SK-N-SH treated with all-trans-retinoic acid at 6 μM for 48 hours (cell line): ENCODE measurements around the gene TTC31.

Experiments
- ATAC-seq: fragments of 200-7000 bp; cut with Tn5 transposase; 3 replicates; pipeline ENCODE4 v1.9.1; 2020; ENCODE audit warnings: mild to moderate bottlenecking, moderate library complexity
- ARNTL ChIP-seq: fragments of 450-650 bp; formaldehyde crosslinking; IDR thresholded peaks from 2 replicates; pipeline ENCODE4 v1.5.0; 2020; ENCODE audit warnings: low read depth, mild to moderate bottlenecking, moderate library complexity, borderline replicate concordance
- BACH2 ChIP-seq: fragments of 250-450 bp; sonication (Bioruptor Pico); IDR thresholded peaks from 2 replicates; pipeline ENCODE4 v1.9.0; 2021; ENCODE audit warnings: mild to moderate bottlenecking, borderline replicate concordance
- CSDC2 ChIP-seq: fragments of 250-450 bp; sonication (Bioruptor Pico); IDR thresholded peaks from 2 replicates; pipeline ENCODE4 v1.5.0; 2020; ENCODE audit warnings: mild to moderate bottlenecking, moderate library complexity
- ESRRG ChIP-seq: fragments of 250-450 bp; sonication (Bioruptor Pico); IDR thresholded peaks from 2 replicates; pipeline ENCODE4 v1.6.1; 2021; ENCODE audit warnings: mild to moderate bottlenecking
- GLIS3 ChIP-seq: fragments of 250-450 bp; sonication (Bioruptor Pico); IDR thresholded peaks from 2 replicates; pipeline ENCODE4 v1.5.0; 2020; ENCODE audit warnings: mild to moderate bottlenecking, moderate library complexity
- OSR1 ChIP-seq: fragments of 250-450 bp; sonication (Bioruptor Pico); IDR thresholded peaks from 2 replicates; pipeline ENCODE4 v1.8.0; 2022; ENCODE audit warnings: moderate library complexity, mild to moderate bottlenecking, inconsistent platforms
- PPARA ChIP-seq: fragments of 250-450 bp; sonication (Bioruptor Pico); IDR thresholded peaks from 2 replicates; pipeline ENCODE4 v1.5.0; 2020; ENCODE audit warnings: mild to moderate bottlenecking, borderline replicate concordance
- RARB ChIP-seq: fragments of 250-450 bp; sonication (Bioruptor Pico); IDR thresholded peaks from 2 replicates; pipeline ENCODE4 v1.8.0; 2021; ENCODE audit warnings: mild to moderate bottlenecking, moderate library complexity
- SNAI2 ChIP-seq: fragments of 250-450 bp; sonication (Bioruptor Pico); IDR thresholded peaks from 2 replicates; pipeline ENCODE4 v1.5.0; 2020; ENCODE audit warnings: mild to moderate bottlenecking, moderate library complexity
- TCF4 ChIP-seq: fragments of 250-450 bp; sonication (Bioruptor Pico); IDR thresholded peaks from 2 replicates; pipeline ENCODE4 v1.8.0; 2021; ENCODE audit warnings: mild to moderate bottlenecking, moderate library complexity, borderline replicate concordance
- TOX ChIP-seq: fragments of 250-450 bp; sonication (Bioruptor Pico); IDR thresholded peaks from 2 replicates; pipeline ENCODE4 v1.8.0; 2021; ENCODE audit warnings: mild to moderate bottlenecking, moderate library complexity, borderline replicate concordance
- ZC3H10 ChIP-seq: fragments of 250-450 bp; sonication (Bioruptor Pico); IDR thresholded peaks from 2 replicates; pipeline ENCODE4 v1.5.1; 2021; ENCODE audit warnings: mild to moderate bottlenecking, moderate library complexity
- ZFP30 ChIP-seq: fragments of 450-650 bp; formaldehyde crosslinking; IDR thresholded peaks from 2 replicates; pipeline ENCODE4 v1.5.0; 2022; ENCODE audit warnings: mild to moderate bottlenecking, moderate library complexity
- ZNF565 ChIP-seq: fragments of 450-650 bp; formaldehyde crosslinking; conservative IDR thresholded peaks from 2 replicates; pipeline ENCODE4 v1.5.0; 2020; ENCODE audit warnings: low read depth, mild to moderate bottlenecking, moderate library complexity
- ZNF70 ChIP-seq: fragments of 450-650 bp; formaldehyde crosslinking; IDR thresholded peaks from 2 replicates; pipeline ENCODE4 v1.5.0; 2020; ENCODE audit warnings: mild to moderate bottlenecking, moderate library complexity
- ZNF8 ChIP-seq: fragments of 450-650 bp; formaldehyde crosslinking; IDR thresholded peaks from 2 replicates; pipeline ENCODE4 v1.5.0; 2020; ENCODE audit warnings: mild to moderate bottlenecking, moderate library complexity
- TF ChIP-seq, protein P1 (sequence below): fragments of 250-450 bp; sonication (Bioruptor Pico); IDR thresholded peaks from 2 replicates; pipeline ENCODE4 v1.5.1; 2020; ENCODE audit warnings: low read depth, mild to moderate bottlenecking, moderate library complexity
- TF ChIP-seq, protein P2 (sequence below): fragments of 250-450 bp; sonication (Bioruptor Pico); IDR thresholded peaks from 2 replicates; pipeline ENCODE4 v1.5.0; 2020; ENCODE audit warnings: mild to moderate bottlenecking, moderate library complexity
- TF ChIP-seq, protein P3 (sequence below): fragments of 250-450 bp; sonication (Bioruptor Pico); IDR thresholded peaks from 2 replicates; pipeline ENCODE4 v1.8.0; 2020; ENCODE audit warnings: mild to moderate bottlenecking, moderate library complexity, borderline replicate concordance
- TF ChIP-seq, protein P4 (sequence below): fragments of 250-450 bp; sonication (Bioruptor Pico); IDR thresholded peaks from 2 replicates; pipeline ENCODE4 v1.5.1; 2021; ENCODE audit warnings: mild to moderate bottlenecking, moderate library complexity

Gene TTC31

DNA sequence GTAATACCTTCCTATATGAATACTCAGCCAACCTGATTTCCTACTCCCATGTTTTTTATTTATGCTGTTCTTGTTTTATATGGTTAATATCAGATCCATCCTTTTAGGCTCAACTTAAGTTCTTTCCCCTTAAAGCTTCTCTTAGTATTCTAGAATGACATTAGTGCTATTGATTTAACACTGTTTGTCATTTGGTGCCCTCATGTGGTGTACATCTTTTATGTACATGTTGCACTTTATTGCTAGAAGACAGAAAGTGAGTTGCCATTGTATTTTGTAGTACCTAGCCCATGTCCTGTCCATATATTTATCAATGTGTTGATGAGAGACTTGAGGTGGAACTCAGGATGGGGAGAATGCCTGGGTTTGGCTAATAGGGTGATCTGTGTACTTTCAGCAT, 49.3 kb downstream of the TTC31 start:
- no peak for ATAC-seq
- TF ChIP-seq TOX (CRISPR knock-in tag) (no peak), ESRRG (CRISPR knock-in tag) (no peak), OSR1 (CRISPR knock-in tag) (no peak), BACH2 (CRISPR knock-in tag) (no peak), TCF4 (no peak), ZC3H10 (CRISPR knock-in tag) (no peak), PPARA (CRISPR knock-in tag) (no peak), SNAI2 (CRISPR knock-in tag) (no peak), ZNF8 (CRISPR knock-in tag) (no peak)
- TF ChIP-seq, protein P1, sequence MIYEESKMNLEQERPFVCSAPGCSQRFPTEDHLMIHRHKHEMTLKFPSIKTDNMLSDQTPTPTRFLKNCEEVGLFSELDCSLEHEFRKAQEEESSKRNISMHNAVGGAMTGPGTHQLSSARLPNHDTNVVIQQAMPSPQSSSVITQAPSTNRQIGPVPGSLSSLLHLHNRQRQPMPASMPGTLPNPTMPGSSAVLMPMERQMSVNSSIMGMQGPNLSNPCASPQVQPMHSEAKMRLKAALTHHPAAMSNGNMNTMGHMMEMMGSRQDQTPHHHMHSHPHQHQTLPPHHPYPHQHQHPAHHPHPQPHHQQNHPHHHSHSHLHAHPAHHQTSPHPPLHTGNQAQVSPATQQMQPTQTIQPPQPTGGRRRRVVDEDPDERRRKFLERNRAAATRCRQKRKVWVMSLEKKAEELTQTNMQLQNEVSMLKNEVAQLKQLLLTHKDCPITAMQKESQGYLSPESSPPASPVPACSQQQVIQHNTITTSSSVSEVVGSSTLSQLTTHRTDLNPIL (CRISPR knock-in tag): no peak

DNA sequence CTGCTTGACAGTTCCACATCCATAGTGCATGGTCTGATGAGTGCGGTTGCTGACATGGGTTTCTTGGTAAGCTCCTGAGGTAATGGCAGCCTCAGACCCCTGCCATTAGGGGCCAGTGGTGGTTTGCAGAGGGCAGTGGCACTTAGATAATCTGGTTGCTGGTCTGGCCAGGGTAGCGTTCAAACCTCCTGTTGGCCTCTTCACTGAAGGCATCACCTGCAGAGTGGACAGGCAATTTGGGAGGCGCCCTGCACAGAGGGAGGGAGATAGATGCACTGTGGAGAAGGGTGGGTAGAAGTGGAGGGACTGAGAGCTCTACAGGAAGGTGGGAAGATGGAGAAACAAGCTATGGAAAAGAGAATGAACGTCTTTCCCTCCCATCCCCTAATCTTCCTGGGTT, 50.6 kb downstream of the TTC31 start:
- TF ChIP-seq ARNTL: no peak
- TF ChIP-seq, protein P2, sequence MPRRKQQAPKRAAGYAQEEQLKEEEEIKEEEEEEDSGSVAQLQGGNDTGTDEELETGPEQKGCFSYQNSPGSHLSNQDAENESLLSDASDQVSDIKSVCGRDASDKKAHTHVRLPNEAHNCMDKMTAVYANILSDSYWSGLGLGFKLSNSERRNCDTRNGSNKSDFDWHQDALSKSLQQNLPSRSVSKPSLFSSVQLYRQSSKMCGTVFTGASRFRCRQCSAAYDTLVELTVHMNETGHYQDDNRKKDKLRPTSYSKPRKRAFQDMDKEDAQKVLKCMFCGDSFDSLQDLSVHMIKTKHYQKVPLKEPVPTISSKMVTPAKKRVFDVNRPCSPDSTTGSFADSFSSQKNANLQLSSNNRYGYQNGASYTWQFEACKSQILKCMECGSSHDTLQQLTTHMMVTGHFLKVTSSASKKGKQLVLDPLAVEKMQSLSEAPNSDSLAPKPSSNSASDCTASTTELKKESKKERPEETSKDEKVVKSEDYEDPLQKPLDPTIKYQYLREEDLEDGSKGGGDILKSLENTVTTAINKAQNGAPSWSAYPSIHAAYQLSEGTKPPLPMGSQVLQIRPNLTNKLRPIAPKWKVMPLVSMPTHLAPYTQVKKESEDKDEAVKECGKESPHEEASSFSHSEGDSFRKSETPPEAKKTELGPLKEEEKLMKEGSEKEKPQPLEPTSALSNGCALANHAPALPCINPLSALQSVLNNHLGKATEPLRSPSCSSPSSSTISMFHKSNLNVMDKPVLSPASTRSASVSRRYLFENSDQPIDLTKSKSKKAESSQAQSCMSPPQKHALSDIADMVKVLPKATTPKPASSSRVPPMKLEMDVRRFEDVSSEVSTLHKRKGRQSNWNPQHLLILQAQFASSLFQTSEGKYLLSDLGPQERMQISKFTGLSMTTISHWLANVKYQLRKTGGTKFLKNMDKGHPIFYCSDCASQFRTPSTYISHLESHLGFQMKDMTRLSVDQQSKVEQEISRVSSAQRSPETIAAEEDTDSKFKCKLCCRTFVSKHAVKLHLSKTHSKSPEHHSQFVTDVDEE (CRISPR knock-in tag): no peak
- no peak for TF ChIP-seq ZFP30 (CRISPR knock-in tag)
- no peak for TF ChIP-seq RARB (CRISPR knock-in tag)
- TF ChIP-seq TOX (CRISPR knock-in tag): no peak
- no peak for TF ChIP-seq CSDC2 (CRISPR knock-in tag)
- TF ChIP-seq ZNF565: no peak
- TF ChIP-seq PPARA (CRISPR knock-in tag): no peak
- TF ChIP-seq, protein P3, sequence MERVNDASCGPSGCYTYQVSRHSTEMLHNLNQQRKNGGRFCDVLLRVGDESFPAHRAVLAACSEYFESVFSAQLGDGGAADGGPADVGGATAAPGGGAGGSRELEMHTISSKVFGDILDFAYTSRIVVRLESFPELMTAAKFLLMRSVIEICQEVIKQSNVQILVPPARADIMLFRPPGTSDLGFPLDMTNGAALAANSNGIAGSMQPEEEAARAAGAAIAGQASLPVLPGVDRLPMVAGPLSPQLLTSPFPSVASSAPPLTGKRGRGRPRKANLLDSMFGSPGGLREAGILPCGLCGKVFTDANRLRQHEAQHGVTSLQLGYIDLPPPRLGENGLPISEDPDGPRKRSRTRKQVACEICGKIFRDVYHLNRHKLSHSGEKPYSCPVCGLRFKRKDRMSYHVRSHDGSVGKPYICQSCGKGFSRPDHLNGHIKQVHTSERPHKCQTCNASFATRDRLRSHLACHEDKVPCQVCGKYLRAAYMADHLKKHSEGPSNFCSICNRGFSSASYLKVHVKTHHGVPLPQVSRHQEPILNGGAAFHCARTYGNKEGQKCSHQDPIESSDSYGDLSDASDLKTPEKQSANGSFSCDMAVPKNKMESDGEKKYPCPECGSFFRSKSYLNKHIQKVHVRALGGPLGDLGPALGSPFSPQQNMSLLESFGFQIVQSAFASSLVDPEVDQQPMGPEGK (CRISPR knock-in tag): no peak
- TF ChIP-seq, protein P4, sequence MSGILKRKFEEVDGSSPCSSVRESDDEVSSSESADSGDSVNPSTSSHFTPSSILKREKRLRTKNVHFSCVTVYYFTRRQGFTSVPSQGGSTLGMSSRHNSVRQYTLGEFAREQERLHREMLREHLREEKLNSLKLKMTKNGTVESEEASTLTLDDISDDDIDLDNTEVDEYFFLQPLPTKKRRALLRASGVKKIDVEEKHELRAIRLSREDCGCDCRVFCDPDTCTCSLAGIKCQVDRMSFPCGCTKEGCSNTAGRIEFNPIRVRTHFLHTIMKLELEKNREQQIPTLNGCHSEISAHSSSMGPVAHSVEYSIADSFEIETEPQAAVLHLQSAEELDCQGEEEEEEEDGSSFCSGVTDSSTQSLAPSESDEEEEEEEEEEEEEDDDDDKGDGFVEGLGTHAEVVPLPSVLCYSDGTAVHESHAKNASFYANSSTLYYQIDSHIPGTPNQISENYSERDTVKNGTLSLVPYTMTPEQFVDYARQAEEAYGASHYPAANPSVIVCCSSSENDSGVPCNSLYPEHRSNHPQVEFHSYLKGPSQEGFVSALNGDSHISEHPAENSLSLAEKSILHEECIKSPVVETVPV (CRISPR knock-in tag): no peak
- TF ChIP-seq ZC3H10 (CRISPR knock-in tag): no peak
- no peak for ATAC-seq

DNA sequence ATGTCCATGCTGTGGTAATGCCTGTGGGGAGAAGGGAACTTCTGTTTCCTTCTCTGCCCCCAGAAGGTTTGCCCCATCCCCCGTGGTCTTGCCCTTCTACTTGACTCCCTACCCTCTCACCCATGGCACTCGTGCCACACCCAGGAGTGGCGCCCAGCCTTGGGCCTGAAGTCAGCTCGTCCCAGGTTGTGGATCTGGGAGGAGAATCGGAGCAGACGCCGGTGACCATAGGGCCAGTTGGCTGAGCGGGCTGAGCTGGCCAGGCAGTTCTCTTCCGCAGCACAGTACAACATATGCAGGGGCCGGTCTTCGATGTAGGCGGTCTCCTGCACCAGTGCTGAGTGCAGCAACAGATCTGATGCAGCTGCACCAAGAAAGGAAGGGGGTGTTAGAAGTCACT, 51.5 kb downstream of the TTC31 start:
- no peak for TF ChIP-seq GLIS3 (CRISPR knock-in tag)
- TF ChIP-seq CSDC2 (CRISPR knock-in tag): no peak
- no peak for TF ChIP-seq ZNF565
- TF ChIP-seq ARNTL: no peak
- TF ChIP-seq ZNF70 (CRISPR knock-in tag): no peak
- TF ChIP-seq OSR1 (CRISPR knock-in tag): no peak
- TF ChIP-seq PPARA (CRISPR knock-in tag): no peak
- TF ChIP-seq ZNF8 (CRISPR knock-in tag): no peak
- TF ChIP-seq, protein P2 (CRISPR knock-in tag): no peak
- TF ChIP-seq, protein P4 (CRISPR knock-in tag): no peak
- no peak for TF ChIP-seq ZC3H10 (CRISPR knock-in tag)
- no peak for TF ChIP-seq BACH2 (CRISPR knock-in tag)
- no peak for TF ChIP-seq TOX (CRISPR knock-in tag)
- no peak for TF ChIP-seq ESRRG (CRISPR knock-in tag)
- ATAC-seq: no peak
